CD4-positive, alpha-beta T cell treated with Interleukin-21 for 1 hour (primary cell): ENCODE results near the gene PDIA5.

Experiments used
- DNase-seq: peaks from one replicate; pipeline ENCODE4 v3.0.0-alpha.2; 2020

PDIA5 gene

GRCh38 chr3:123188058-123188457, 121.2 kb downstream of the PDIA5 start:
- DNase-seq = no peak

GRCh38 chr3:123193448-123194101, 126.8 kb downstream of the PDIA5 start:
- no peak for DNase-seq

DNA sequence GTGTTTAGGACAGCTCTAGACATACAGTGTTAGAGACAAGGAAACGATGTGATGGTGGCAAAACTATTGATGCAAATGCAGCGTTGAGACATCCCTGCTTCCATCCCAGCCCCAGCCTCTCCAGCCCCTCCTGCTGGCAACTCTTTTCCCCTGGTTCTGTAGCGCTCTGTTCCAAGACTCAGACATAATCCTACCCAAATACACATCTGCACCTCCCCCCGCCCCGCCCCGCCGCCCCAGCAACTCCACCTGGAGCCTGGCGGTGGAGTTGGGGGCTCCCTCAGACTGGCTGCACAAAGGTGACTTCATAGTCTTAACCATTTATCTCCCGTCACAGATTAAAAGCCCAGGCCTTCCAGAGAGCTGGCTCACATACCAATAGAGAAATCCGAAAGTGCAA, 127.7 kb downstream of the PDIA5 start:
- DNase-seq = no peak

- DNase-seq = no peak
Observed at GRCh38 chr3:123198372-123198771, 131.5 kb downstream of the PDIA5 start.

DNA sequence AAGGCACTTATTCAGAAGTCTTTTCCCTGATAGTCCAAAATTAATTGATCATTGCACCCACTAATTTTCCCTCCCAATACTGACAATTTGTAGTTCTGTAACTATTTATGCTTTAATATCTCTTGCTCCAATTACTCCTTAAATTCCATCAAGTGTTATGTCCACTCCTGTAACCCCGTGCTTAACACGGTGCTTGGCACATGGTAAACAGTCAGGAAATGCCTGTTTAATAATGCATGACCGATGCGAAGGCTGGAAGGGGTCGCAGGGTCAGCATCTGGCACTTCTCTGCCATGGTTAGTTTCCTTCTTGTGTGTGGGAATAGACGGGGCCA, 134.4 kb downstream of the PDIA5 start:
- DNase-seq = no peak

DNA sequence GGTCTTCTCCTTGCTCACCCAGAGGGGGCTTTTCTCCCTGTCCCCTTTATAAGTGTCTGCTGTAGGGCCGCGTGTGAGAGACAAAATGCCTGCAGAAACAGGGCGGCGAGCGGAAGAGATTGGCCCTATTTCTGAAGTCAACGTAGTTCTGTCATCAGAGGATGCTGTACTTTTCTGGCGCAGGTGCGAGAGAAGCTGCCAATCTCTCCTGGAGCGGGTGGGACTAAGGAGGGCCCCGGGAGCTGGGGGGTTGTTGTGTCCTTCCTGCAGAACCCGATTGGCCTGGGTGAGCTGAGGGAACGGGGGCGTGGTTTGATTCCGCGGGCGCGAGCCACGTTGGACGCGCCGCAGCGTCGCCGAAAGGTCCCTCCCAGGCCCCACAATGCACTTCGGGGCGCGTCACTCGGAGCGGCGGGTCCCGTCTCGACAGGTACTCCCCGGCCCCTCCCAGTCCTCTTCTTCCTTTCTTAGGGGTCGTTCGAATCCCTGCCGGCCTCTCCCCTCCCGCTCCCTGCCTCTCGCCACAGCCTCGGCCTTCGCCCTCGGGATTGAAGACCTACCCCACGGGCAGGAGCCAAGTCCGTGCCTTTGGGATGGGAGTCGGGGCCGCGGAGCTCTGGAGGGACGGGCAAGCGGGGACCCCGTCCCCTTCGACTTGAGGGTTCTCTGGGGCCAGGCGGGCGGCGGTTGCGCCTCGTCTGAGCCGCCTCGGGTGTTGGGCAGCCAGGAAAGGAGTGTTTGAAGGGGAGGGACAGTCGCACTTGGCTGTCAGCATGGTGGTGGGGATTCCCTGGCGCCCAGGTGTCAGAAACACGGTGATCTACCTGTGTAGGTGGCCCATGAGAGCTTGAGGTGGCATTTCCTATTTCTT, 135.0 kb downstream of the PDIA5 start, which contains the start of gene SEC22A:
Gene SEC22A, plus strand, starts transcription at position 387 of the 871 bp plus-strand sequence. CDS start 7,275 bp downstream, outside the sequence.
- peak; percentile 96 for DNase-seq

DNA sequence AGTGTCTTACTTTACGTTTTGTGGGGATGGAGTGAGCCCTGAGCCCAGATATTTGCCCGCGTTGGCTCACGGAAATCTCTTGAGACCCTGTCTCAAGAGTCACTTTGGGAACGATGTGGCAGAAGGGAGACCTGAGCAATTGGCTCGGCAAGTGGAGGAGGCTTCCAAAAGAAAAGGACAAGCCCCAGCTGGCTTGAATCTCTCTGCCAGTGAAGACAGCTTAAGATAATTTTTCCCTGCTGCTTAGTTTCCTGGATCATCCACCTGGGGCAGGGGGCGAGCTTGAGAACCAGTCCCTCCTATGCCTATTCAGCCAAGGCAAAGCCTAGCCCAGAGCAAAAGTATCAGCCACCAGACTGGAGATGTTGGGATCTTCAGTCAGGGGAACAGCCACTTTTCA, 135.6 kb downstream of the PDIA5 start:
- peak; percentile 10 for DNase-seq
